ENCODE measurements around the gene SNTA1.

GRCh38 chr20:33408716-33409654 lies 34.6 kb downstream of the SNTA1 start:
- no peak for TF ChIP-seq POLR2A (IDR thresholded peaks at IDR 0.05; ENCODE audit: low read depth, low read length)
- no peak for TF ChIP-seq POLR2AphosphoS5 (IDR thresholded peaks at IDR 0.05; ENCODE audit: low read depth, low read length)

Data from GM12892 (cell line).